ENCODE results near the gene LYPD6.

The LYPD6 gene

GRCh38 chr2:149353421-149353820 is 23.0 kb downstream of the LYPD6 start:
- H2BK5ac ChIP-seq (ENCODE audit: low read depth, low read length, poor library complexity), result no peak overlapping the region
- H4K8ac ChIP-seq (ENCODE audit: low read depth, low read length), result no peak overlapping the region
- H3K27me3 ChIP-seq (ENCODE audit: insufficient read depth, low read length), result no peaks in the 10 kb centered on the region
- H2AK5ac ChIP-seq (ENCODE audit: low read length), result no peak overlapping the region
- peaks cover 0 to under 1% of the 10 kb centered on the region in 2 experiments for H3K4me1 ChIP-seq (ENCODE audit: control insufficient read depth in 1 of 2, insufficient read depth in 2 of 2, low read length in 2 of 2)
- H3K79me2 ChIP-seq (ENCODE audit: control insufficient read depth, insufficient read depth, low read length, poor library complexity), result peaks cover 5% of the 10 kb centered on the region
- no peak overlapping the region for H3K18ac ChIP-seq (ENCODE audit: low read length)
- no peak for DNase-seq
- H4K12ac ChIP-seq (ENCODE audit: low read depth, low read length), result no peak overlapping the region
- H3K79me1 ChIP-seq (ENCODE audit: low read length), result no peaks in the 10 kb centered on the region
- H3K27ac ChIP-seq (ENCODE audit: low read depth, low read length), result no peak overlapping the region
- H3K9ac ChIP-seq (ENCODE audit: low read length), result no peak overlapping the region
- H3K14ac ChIP-seq (ENCODE audit: low read length), result no peak overlapping the region
- WGBS (ENCODE audit: extremely low coverage, insufficient coverage, insufficient read length), result no CpG with 5 or more reads among the region's 3 CpGs
- no peak overlapping the region for H4K91ac ChIP-seq (ENCODE audit: low read depth, low read length)
- no peaks in the 10 kb centered on the region for H3K9me3 ChIP-seq (ENCODE audit: insufficient read depth, low read depth, low read length)
- no peak overlapping the region for H3K23ac ChIP-seq (ENCODE audit: low read length)
- H2BK120ac ChIP-seq (ENCODE audit: insufficient read depth, low read length, poor library complexity), result no peak overlapping the region
- H3K4me3 ChIP-seq (ENCODE audit: low read depth, low read length), result no peak overlapping the region
- no peak overlapping the region for H2AFZ ChIP-seq (ENCODE audit: insufficient read depth, low read length, poor library complexity)
- H3K36me3 ChIP-seq (ENCODE audit: control insufficient read depth in 1 of 2, insufficient read depth in 2 of 2, low read length in 2 of 2), result peaks cover 5 to 9% of the 10 kb centered on the region in 2 experiments
- H3K4ac ChIP-seq (ENCODE audit: low read depth, low read length), result no peak overlapping the region
- no peak overlapping the region for H3K4me2 ChIP-seq (ENCODE audit: low read length)
- no peak overlapping the region for H2BK12ac ChIP-seq (ENCODE audit: low read length)

DNA sequence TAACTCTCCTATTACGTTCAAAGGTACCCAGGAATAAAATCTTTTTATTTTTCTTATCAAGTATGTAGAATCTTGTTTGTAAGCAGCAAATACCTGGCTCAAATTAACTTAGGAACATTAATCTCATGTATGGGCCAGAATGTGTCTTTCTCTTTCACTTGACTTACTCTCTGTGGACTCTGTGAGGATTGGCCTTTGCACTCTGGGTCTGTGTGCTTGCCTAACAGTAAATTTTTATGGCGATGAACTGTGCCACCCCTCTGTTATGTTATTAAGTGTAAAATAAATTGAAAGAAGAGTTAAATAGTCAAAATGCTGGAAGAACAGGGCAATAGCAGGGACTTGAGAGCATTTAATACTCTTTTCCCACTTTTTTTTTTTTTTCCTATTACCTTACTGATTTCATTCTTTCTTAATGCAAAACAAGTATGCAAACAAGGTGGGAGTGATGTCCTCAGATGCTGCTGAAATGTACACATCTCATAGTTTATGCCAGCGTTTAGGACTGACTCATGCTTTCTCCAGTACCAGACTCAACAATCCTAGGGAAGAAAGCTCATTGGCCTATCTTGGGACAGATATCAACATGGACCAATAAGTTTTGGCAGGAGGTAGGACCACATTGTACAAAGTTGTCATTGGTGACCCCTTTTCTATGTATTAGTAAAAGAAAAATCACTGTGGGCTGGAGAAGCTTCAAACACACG is 25.5 kb downstream of the LYPD6 start:
- no peak overlapping the region for H2AK5ac ChIP-seq (ENCODE audit: low read length)
- no peak for DNase-seq
- peaks cover 0 to 3% of the 10 kb centered on the region in 2 experiments for H3K4me1 ChIP-seq (ENCODE audit: control insufficient read depth in 1 of 2, insufficient read depth in 2 of 2, low read length in 2 of 2)
- no peak overlapping the region for H3K18ac ChIP-seq (ENCODE audit: low read length)
- H4K91ac ChIP-seq (ENCODE audit: low read depth, low read length), result no peak overlapping the region
- H3K4me2 ChIP-seq (ENCODE audit: low read length), result no peak overlapping the region
- WGBS (ENCODE audit: extremely low coverage, insufficient coverage, insufficient read length), result no CpG with 5 or more reads among the region's 4 CpGs
- no peak overlapping the region for H3K27ac ChIP-seq (ENCODE audit: low read depth, low read length)
- H3K27me3 ChIP-seq (ENCODE audit: insufficient read depth, low read length), result no peaks in the 10 kb centered on the region
- no peak overlapping the region for H3K14ac ChIP-seq (ENCODE audit: low read length)
- peaks cover 2% of the 10 kb centered on the region for H3K79me2 ChIP-seq (ENCODE audit: control insufficient read depth, insufficient read depth, low read length, poor library complexity)
- no peaks in the 10 kb centered on the region for H3K79me1 ChIP-seq (ENCODE audit: low read length)
- no peak overlapping the region for H3K4ac ChIP-seq (ENCODE audit: low read depth, low read length)
- H3K4me3 ChIP-seq (ENCODE audit: low read depth, low read length), result no peak overlapping the region
- H3K9me3 ChIP-seq (ENCODE audit: insufficient read depth, low read depth, low read length), result no peaks in the 10 kb centered on the region
- peaks cover 4 to 6% of the 10 kb centered on the region in 2 experiments for H3K36me3 ChIP-seq (ENCODE audit: control insufficient read depth in 1 of 2, insufficient read depth in 2 of 2, low read length in 2 of 2)
- H2BK12ac ChIP-seq (ENCODE audit: low read length), result no peak overlapping the region
- no peak overlapping the region for H2AFZ ChIP-seq (ENCODE audit: insufficient read depth, low read length, poor library complexity)
- H4K8ac ChIP-seq (ENCODE audit: low read depth, low read length), result no peak overlapping the region
- H3K23ac ChIP-seq (ENCODE audit: low read length), result no peak overlapping the region
- H2BK5ac ChIP-seq (ENCODE audit: low read depth, low read length, poor library complexity), result no peak overlapping the region
- H3K9ac ChIP-seq (ENCODE audit: low read length), result no peak overlapping the region
- H2BK120ac ChIP-seq (ENCODE audit: insufficient read depth, low read length, poor library complexity), result no peak overlapping the region
- H4K12ac ChIP-seq (ENCODE audit: low read depth, low read length), result no peak overlapping the region

- no peak overlapping the region for H3K4me2 ChIP-seq (ENCODE audit: low read length)
- no peaks in the 10 kb centered on the region for H3K79me1 ChIP-seq (ENCODE audit: low read length)
- H3K14ac ChIP-seq (ENCODE audit: low read length), result no peak overlapping the region
- no peaks in the 10 kb centered on the region for H3K27me3 ChIP-seq (ENCODE audit: insufficient read depth, low read length)
- no peaks in the 10 kb centered on the region for H3K9me3 ChIP-seq (ENCODE audit: insufficient read depth, low read depth, low read length)
- no peak overlapping the region for H2BK120ac ChIP-seq (ENCODE audit: insufficient read depth, low read length, poor library complexity)
- peaks cover 4% of the 10 kb centered on the region for H3K79me2 ChIP-seq (ENCODE audit: control insufficient read depth, insufficient read depth, low read length, poor library complexity)
- no peak overlapping the region for H4K91ac ChIP-seq (ENCODE audit: low read depth, low read length)
- DNase-seq, result no peak
- H3K4ac ChIP-seq (ENCODE audit: low read depth, low read length), result no peak overlapping the region
- no peak overlapping the region for H3K23ac ChIP-seq (ENCODE audit: low read length)
- no peak overlapping the region for H2AK5ac ChIP-seq (ENCODE audit: low read length)
- H2BK12ac ChIP-seq (ENCODE audit: low read length), result no peak overlapping the region
- no peak overlapping the region for H3K4me3 ChIP-seq (ENCODE audit: low read depth, low read length)
- H3K4me1 ChIP-seq (ENCODE audit: control insufficient read depth in 1 of 2, insufficient read depth in 2 of 2, low read length in 2 of 2), result peaks cover 0 to 3% of the 10 kb centered on the region in 2 experiments
- H4K8ac ChIP-seq (ENCODE audit: low read depth, low read length), result no peak overlapping the region
- no peak overlapping the region for H4K12ac ChIP-seq (ENCODE audit: low read depth, low read length)
- no peak overlapping the region for H2AFZ ChIP-seq (ENCODE audit: insufficient read depth, low read length, poor library complexity)
- H3K36me3 ChIP-seq (ENCODE audit: control insufficient read depth in 1 of 2, insufficient read depth in 2 of 2, low read length in 2 of 2), result peaks cover 4 to 9% of the 10 kb centered on the region in 2 experiments
- H3K18ac ChIP-seq (ENCODE audit: low read length), result no peak overlapping the region
- H3K9ac ChIP-seq (ENCODE audit: low read length), result no peak overlapping the region
- H2BK5ac ChIP-seq (ENCODE audit: low read depth, low read length, poor library complexity), result no peak overlapping the region
- H3K27ac ChIP-seq (ENCODE audit: low read depth, low read length), result no peak overlapping the region
These were observed 26.7 kb downstream of the LYPD6 start for GRCh38 chr2:149357058-149357457.

DNA sequence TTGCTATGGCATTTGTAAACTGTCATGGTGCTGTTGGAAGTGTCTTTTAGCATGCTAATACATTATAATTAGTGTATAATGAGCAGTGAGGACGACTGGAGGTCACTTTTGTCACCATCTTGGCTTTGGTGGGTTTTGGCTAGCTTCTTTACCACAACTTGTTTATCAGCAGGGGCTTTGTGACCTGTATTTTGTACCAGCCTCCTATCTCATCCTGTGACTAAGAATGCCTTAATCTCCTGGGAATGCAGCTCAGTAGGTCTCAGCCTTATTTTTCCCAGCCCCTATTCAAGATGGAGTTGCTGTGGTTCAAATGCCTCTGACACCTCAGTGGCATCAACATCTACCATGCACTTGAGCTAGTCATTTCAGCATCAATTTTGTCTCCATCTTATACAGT is 29.7 kb downstream of the LYPD6 start:
- no peak overlapping the region for H3K9ac ChIP-seq (ENCODE audit: low read length)
- WGBS (ENCODE audit: extremely low coverage, insufficient coverage, insufficient read length), result no CpG with 5 or more reads among the region's 1 CpG

More for the DNA sequence above, 29.7 kb downstream of the LYPD6 start:
- H2AK5ac ChIP-seq (ENCODE audit: low read length), result no peak overlapping the region
- H3K79me1 ChIP-seq (ENCODE audit: low read length), result no peaks in the 10 kb centered on the region
- peaks cover 2% of the 10 kb centered on the region for H3K79me2 ChIP-seq (ENCODE audit: control insufficient read depth, insufficient read depth, low read length, poor library complexity)
- H3K18ac ChIP-seq (ENCODE audit: low read length), result no peak overlapping the region
- no peak overlapping the region for H3K23ac ChIP-seq (ENCODE audit: low read length)
- no peak overlapping the region for H2BK12ac ChIP-seq (ENCODE audit: low read length)
- H3K27me3 ChIP-seq (ENCODE audit: insufficient read depth, low read length), result no peaks in the 10 kb centered on the region
- peaks cover 0 to 3% of the 10 kb centered on the region in 2 experiments for H3K4me1 ChIP-seq (ENCODE audit: control insufficient read depth in 1 of 2, insufficient read depth in 2 of 2, low read length in 2 of 2)
- H4K12ac ChIP-seq (ENCODE audit: low read depth, low read length), result no peak overlapping the region
- no peak overlapping the region for H4K8ac ChIP-seq (ENCODE audit: low read depth, low read length)
- peaks cover 0 to 2% of the 10 kb centered on the region in 2 experiments for H3K36me3 ChIP-seq (ENCODE audit: control insufficient read depth in 1 of 2, insufficient read depth in 2 of 2, low read length in 2 of 2)
- no peak overlapping the region for H2AFZ ChIP-seq (ENCODE audit: insufficient read depth, low read length, poor library complexity)
- no peak overlapping the region for H4K91ac ChIP-seq (ENCODE audit: low read depth, low read length)
- H2BK120ac ChIP-seq (ENCODE audit: insufficient read depth, low read length, poor library complexity), result no peak overlapping the region
- no peak for DNase-seq
- H3K14ac ChIP-seq (ENCODE audit: low read length), result no peak overlapping the region
- H3K27ac ChIP-seq (ENCODE audit: low read depth, low read length), result no peak overlapping the region
- no peak overlapping the region for H3K4ac ChIP-seq (ENCODE audit: low read depth, low read length)
- H3K4me3 ChIP-seq (ENCODE audit: low read depth, low read length), result no peak overlapping the region
- no peak overlapping the region for H3K4me2 ChIP-seq (ENCODE audit: low read length)
- no peaks in the 10 kb centered on the region for H3K9me3 ChIP-seq (ENCODE audit: insufficient read depth, low read depth, low read length)
- no peak overlapping the region for H2BK5ac ChIP-seq (ENCODE audit: low read depth, low read length, poor library complexity)
